HEK293 (cell line): ENCODE measurements around the gene NOL4.
"Not testable (repeated sequence)": the region's sequence is repeated elsewhere in the genome, so short reads cannot be mapped to it uniquely, and the experiment has no call there.

Experiments
- CTCF ChIA-PET: fragments of 350-600 bp; formaldehyde crosslinking; extraction: SDS; loops from one replicate; lab custom pipeline; 2021; ENCODE audit warnings: antibody characterized with exemption; lab: Yijun Ruan, JAX
- POLR2A ChIA-PET: fragments of 300-600 bp; formaldehyde crosslinking; extraction: SDS; loops from one replicate; lab custom pipeline; 2020; ENCODE audit warnings: antibody characterized with exemption, inconsistent platforms; lab: Yijun Ruan, JAX
- H3K27ac ChIP-seq: fragments of 200-500 bp; sonication (Bioruptor generic); 2 replicates; pipeline ENCODE4 v1.5.1; 2014; ENCODE audit warnings: low read depth, low read length, control low read depth, inconsistent platforms; ENCODE audit errors: extremely low read depth
- H3K36me3 ChIP-seq, 2 experiments: fragments of 200-500 bp in 1 of 2; sonication (Bioruptor generic) in 1 of 2; 1 replicate in 1 of 2; 2 replicates in 1 of 2; pipeline ENCODE4 v1.5.1; 2014 to 2017; ENCODE audit warnings: inconsistent platforms in 2 of 2, low read length in 2 of 2; ENCODE audit not compliant: control insufficient read depth in 2 of 2, insufficient read depth in 1 of 2
- H3K4me1 ChIP-seq: fragments of 200-500 bp; sonication (Bioruptor generic); 2 replicates; pipeline ENCODE4 v1.5.1; 2014; ENCODE audit warnings: mild to moderate bottlenecking, low read length, inconsistent platforms; ENCODE audit not compliant: control insufficient read depth, insufficient read depth
- H3K4me3 ChIP-seq: 2 replicates; pipeline ENCODE4 v1.5.1; 2011; ENCODE audit warnings: low read depth, mild to moderate bottlenecking, control low read depth, low read length, moderate library complexity
- H3K9me3 ChIP-seq: fragments of 200-500 bp; sonication (Bioruptor generic); 2 replicates; pipeline ENCODE4 v1.5.1; 2014; ENCODE audit warnings: low read depth, low read length, inconsistent platforms; ENCODE audit not compliant: control insufficient read depth, insufficient read depth
- GLIS1 ChIP-seq: fragments of 450-650 bp; formaldehyde crosslinking; IDR thresholded peaks from 2 replicates; pipeline ENCODE4 v1.5.1; 2016; ENCODE audit warnings: missing biosample characterization, missing genetic modification characterization
- OSR2 ChIP-seq: fragments of 450-650 bp; formaldehyde crosslinking; IDR thresholded peaks from 2 replicates; pipeline ENCODE4 v1.5.1; 2016; ENCODE audit warnings: missing biosample characterization, missing genetic modification characterization
- SETDB1 ChIP-seq: IDR thresholded peaks from one replicate; pipeline ENCODE4 v1.6.1; 2017; ENCODE audit warnings: mild to moderate bottlenecking, low read length, moderate library complexity, mixed read lengths; ENCODE audit not compliant: insufficient read length
- TRIM28 ChIP-seq: IDR thresholded peaks from 2 replicates; pipeline ENCODE4 v1.6.1; 2011; ENCODE audit warnings: low read length, control low read depth, borderline replicate concordance
- ZBTB48 ChIP-seq: fragments of 450-650 bp; formaldehyde crosslinking; IDR thresholded peaks from 2 replicates; pipeline ENCODE4 v1.5.1; 2016; ENCODE audit warnings: missing biosample characterization, missing genetic modification characterization
- ZBTB8A ChIP-seq: fragments of 450-650 bp; formaldehyde crosslinking; IDR thresholded peaks from 2 replicates; pipeline ENCODE4 v1.5.1; 2016; ENCODE audit warnings: missing biosample characterization, missing genetic modification characterization
- ZNF16 ChIP-seq: fragments of 450-650 bp; formaldehyde crosslinking; IDR thresholded peaks from 2 replicates; pipeline ENCODE4 v1.5.1; 2016; ENCODE audit warnings: low read depth, missing biosample characterization, missing genetic modification characterization
- ZNF366 ChIP-seq: fragments of 450-650 bp; formaldehyde crosslinking; conservative IDR thresholded peaks from 2 replicates; pipeline ENCODE4 v1.5.1; 2016; ENCODE audit warnings: missing biosample characterization, missing genetic modification characterization
- ZNF37A ChIP-seq: fragments of 450-650 bp; IDR thresholded peaks from 2 replicates; pipeline ENCODE4 v1.5.1; 2018; ENCODE audit warnings: missing biosample characterization, missing genetic modification characterization
- ZNF394 ChIP-seq: fragments of 450-650 bp; formaldehyde crosslinking; IDR thresholded peaks from 2 replicates; pipeline ENCODE4 v1.5.1; 2016; ENCODE audit warnings: missing biosample characterization, missing genetic modification characterization, mild to moderate bottlenecking, moderate library complexity, borderline replicate concordance
- ZNF585B ChIP-seq: fragments of 450-650 bp; formaldehyde crosslinking; IDR thresholded peaks from 2 replicates; pipeline ENCODE4 v1.5.1; 2016; ENCODE audit warnings: missing biosample characterization, missing genetic modification characterization
- ZNF837 ChIP-seq: fragments of 450-650 bp; formaldehyde crosslinking; IDR thresholded peaks from 2 replicates; pipeline ENCODE4 v1.5.1; 2016; ENCODE audit warnings: missing biosample characterization, missing genetic modification characterization
- ZSCAN23 ChIP-seq: fragments of 450-650 bp; formaldehyde crosslinking; IDR thresholded peaks from 2 replicates; pipeline ENCODE4 v1.5.1; 2016; ENCODE audit warnings: missing biosample characterization, missing genetic modification characterization
- TF ChIP-seq, protein P1 (sequence below): fragments of 450-650 bp; formaldehyde crosslinking; IDR thresholded peaks from 2 replicates; pipeline ENCODE4 v1.5.1; 2017; ENCODE audit warnings: missing biosample characterization, missing genetic modification characterization
- TF ChIP-seq, protein P2 (sequence below): fragments of 450-650 bp; formaldehyde crosslinking; IDR thresholded peaks from 2 replicates; pipeline ENCODE4 v1.5.1; 2016; ENCODE audit warnings: missing biosample characterization, missing genetic modification characterization
- TF ChIP-seq, protein P3 (sequence below): fragments of 450-650 bp; formaldehyde crosslinking; IDR thresholded peaks from 2 replicates; pipeline ENCODE4 v1.5.1; 2017; ENCODE audit warnings: missing biosample characterization, mild to moderate bottlenecking, missing genetic modification characterization, moderate library complexity

NOL4 gene

DNA sequence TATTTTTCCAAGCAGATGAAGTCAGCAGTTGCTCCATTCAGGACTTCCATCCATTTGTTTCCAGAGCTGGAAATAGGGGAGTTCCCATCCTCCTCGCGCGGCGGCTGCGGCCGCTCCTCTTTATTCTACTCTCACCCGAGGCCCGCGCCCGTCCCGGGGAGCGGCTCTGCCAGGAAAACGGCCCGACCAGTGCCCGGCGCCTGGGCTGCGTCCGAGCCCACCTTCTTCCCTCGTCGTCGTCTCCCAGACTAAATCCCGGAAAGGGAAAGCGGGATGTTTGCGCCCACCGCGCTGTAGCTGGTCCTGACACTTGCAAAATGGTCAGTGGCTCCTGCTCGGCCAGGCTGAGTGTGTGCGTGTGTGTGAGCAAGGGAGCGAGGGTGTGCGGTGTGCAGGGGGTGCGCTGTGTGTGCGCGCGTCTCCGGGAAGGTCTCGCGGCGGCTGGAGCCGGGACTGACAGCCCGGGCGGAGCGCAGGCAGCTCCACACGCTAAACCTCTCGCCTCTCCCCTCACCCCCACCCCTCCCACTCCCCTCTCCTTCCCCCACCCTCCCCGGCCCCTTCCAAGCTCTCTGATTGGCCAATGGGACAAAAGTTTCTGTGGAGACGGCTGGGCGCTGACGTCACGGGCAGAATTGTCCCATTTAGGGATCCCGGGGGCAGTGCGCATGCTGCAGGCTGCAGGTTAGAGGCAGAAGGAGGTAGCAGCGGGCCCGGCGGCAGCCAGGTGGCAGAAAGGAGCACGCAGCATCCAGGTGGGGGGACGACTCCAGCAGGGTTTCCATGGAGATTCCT lies at the start of gene NOL4 (continued):
- TF ChIP-seq, protein P1, sequence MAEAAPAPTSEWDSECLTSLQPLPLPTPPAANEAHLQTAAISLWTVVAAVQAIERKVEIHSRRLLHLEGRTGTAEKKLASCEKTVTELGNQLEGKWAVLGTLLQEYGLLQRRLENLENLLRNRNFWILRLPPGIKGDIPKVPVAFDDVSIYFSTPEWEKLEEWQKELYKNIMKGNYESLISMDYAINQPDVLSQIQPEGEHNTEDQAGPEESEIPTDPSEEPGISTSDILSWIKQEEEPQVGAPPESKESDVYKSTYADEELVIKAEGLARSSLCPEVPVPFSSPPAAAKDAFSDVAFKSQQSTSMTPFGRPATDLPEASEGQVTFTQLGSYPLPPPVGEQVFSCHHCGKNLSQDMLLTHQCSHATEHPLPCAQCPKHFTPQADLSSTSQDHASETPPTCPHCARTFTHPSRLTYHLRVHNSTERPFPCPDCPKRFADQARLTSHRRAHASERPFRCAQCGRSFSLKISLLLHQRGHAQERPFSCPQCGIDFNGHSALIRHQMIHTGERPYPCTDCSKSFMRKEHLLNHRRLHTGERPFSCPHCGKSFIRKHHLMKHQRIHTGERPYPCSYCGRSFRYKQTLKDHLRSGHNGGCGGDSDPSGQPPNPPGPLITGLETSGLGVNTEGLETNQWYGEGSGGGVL (tag by site-specific recombination), result peak; percentile 91
- TF ChIP-seq GLIS1 (tag by site-specific recombination), result peak; percentile 58
- TF ChIP-seq ZNF16 (tag by site-specific recombination), result no peak
- TF ChIP-seq ZSCAN23, result no peak
- TF ChIP-seq ZNF37A (tag by site-specific recombination), result no peak
- peak; percentile 83 for TF ChIP-seq ZBTB8A (tag by site-specific recombination)
- TF ChIP-seq OSR2 (tag by site-specific recombination), result peak; percentile 60
- TF ChIP-seq ZNF394 (tag by site-specific recombination), result peak; percentile 22; the same call in 1 of the 2 replicates
- TF ChIP-seq, protein P2, sequence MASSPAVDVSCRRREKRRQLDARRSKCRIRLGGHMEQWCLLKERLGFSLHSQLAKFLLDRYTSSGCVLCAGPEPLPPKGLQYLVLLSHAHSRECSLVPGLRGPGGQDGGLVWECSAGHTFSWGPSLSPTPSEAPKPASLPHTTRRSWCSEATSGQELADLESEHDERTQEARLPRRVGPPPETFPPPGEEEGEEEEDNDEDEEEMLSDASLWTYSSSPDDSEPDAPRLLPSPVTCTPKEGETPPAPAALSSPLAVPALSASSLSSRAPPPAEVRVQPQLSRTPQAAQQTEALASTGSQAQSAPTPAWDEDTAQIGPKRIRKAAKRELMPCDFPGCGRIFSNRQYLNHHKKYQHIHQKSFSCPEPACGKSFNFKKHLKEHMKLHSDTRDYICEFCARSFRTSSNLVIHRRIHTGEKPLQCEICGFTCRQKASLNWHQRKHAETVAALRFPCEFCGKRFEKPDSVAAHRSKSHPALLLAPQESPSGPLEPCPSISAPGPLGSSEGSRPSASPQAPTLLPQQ (tag by site-specific recombination), result peak; percentile 49; the same call in 1 of the 2 replicates
- TF ChIP-seq ZNF837, result 0 out of 2 replicates have a peak, but pooled peaks have one; percentile 58
- TF ChIP-seq ZNF366 (tag by site-specific recombination), result 0 out of 2 replicates have a peak, but pooled peaks have one; percentile 62
- TF ChIP-seq, protein P3, sequence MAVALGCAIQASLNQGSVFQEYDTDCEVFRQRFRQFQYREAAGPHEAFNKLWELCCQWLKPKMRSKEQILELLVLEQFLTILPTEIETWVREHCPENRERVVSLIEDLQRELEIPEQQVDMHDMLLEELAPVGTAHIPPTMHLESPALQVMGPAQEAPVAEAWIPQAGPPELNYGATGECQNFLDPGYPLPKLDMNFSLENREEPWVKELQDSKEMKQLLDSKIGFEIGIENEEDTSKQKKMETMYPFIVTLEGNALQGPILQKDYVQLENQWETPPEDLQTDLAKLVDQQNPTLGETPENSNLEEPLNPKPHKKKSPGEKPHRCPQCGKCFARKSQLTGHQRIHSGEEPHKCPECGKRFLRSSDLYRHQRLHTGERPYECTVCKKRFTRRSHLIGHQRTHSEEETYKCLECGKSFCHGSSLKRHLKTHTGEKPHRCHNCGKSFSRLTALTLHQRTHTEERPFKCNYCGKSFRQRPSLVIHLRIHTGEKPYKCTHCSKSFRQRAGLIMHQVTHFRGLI (tag by site-specific recombination), result 0 out of 2 replicates have a peak, but pooled peaks have one; percentile 15
- peak; percentile 67; the same call in 1 of the 2 replicates for TF ChIP-seq ZBTB48 (tag by site-specific recombination)

DNA sequence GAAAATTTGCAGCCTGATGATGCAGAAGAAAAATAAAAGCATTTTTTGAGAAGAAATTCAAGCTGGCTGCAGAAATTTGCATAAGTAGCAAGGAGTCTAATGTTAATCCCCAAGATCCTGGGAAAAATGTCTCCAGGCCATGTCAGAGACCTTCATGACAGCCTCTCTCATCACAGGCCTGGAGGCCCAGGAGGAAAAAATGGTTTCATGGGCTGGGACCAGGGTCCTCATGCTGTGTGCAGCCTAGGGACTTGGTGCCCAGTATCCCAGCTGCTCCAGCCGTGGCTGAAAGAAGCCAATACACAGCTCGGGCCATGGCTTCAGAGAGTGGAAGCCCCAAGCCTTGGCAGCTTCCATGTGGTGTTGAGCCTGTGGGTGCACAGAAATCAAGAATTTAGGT lies 41.3 kb upstream of the NOL4 start:
- CTCF ChIA-PET, result interaction anchor here (0.6 kb wide), 1 partner anchor 140 kb away, joined by 3 read pairs; no protein-coding TSS in a partner anchor
- H3K4me1 ChIP-seq, H3K27ac ChIP-seq, H3K4me3 ChIP-seq, H3K36me3 ChIP-seq, H3K9me3 ChIP-seq, POLR2A ChIA-PET: not testable (repeated sequence)
- TF ChIP-seq TRIM28 (peak; percentile 82; the same call in 1 of the 2 replicates), SETDB1 (peak; percentile 87), ZNF585B (tag by site-specific recombination) (peak; percentile 92)
